Left ventricle myocardium inferior (tissue), 1 donor: ENCODE measurements around the gene PPFIA2. TPM values are rescaled to one million over a fixed set of nuclear protein-coding genes. Genes with fewer than 3 reads are reported as not detected.

Experiments used
- DNase-seq: peaks from one replicate; pipeline ENCODE4 v3.0.0-alpha.2; 2020
- H3K27ac ChIP-seq: fragments of 200-600 bp; replicated peaks from 2 replicates; pipeline ENCODE4 v1.8.0; 2021
- H3K27me3 ChIP-seq: fragments of 200-600 bp; 2 replicates; pipeline ENCODE4 v1.8.0; 2021; ENCODE audit warnings: low read depth
- H3K36me3 ChIP-seq: fragments of 200-600 bp; 2 replicates; pipeline ENCODE4 v1.8.0; 2021
- H3K4me1 ChIP-seq: fragments of 200-600 bp; 2 replicates; pipeline ENCODE4 v1.8.0; 2021
- H3K4me3 ChIP-seq: fragments of 200-600 bp; 2 replicates; pipeline ENCODE4 v1.8.0; 2021; ENCODE audit warnings: mild to moderate bottlenecking, moderate library complexity
- H3K9me3 ChIP-seq: fragments of 200-600 bp; replicated peaks from 2 replicates; pipeline ENCODE4 v1.8.0; 2021
- CTCF ChIP-seq: fragments of 200-600 bp; IDR thresholded peaks from 2 replicates; pipeline ENCODE4 v1.8.0; 2021; ENCODE audit warnings: antibody characterized with exemption, mild to moderate bottlenecking, borderline replicate concordance
- intact Hi-C: fragments of 100-400 bp; cut with micrococcal nuclease; formaldehyde crosslinking; loops from one replicate; pipeline ENCODE4 v1.11.0; 2022
- total RNA-seq: library from RNA; stranded (reverse); fragmentation: NEBNext Ultra II Directional; extraction: Animal tissue kit (Norgen Biotek cat#: 25700); gene quantifications from one replicate; pipeline ENCODE4 v1.2.1, GENCODE V29; 2021
- donor health status: DM: no; HTN: yes; CAD: no; lungs with severe emphysema.

Gene PPFIA2
- total RNA-seq, 1 donor from 2014 or later, result 0.82 TPM

DNA sequence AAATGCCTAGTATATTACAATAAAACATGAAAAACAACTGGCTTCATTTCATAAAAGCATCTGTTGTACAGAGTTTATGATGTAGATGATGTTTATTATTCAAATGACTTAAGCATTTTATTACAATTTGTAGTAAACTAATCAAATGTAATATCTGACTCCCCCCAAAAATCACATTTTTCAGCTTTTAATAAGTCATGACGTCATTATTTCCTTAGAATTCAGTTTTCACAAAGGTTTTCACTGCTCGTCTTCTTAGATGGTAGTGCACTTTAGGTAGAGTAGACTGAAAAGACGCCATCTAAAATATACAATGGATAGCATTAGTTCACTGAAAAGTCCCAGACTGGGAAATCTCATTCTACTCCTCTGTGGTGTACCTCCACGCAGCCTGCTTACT, 499.8 kb downstream of the PPFIA2 start:
- intact Hi-C loops, result no loop called here
- no peak for TF ChIP-seq CTCF
- Histone ChIP-seq H3K9me3 (no peaks in the 10 kb centered on the region), H3K27ac (no peak overlapping the region), H3K36me3 (peaks cover 4% of the 10 kb centered on the region), H3K4me1 (no peaks in the 10 kb centered on the region), H3K4me3 (no peak overlapping the region), H3K27me3 (no peaks in the 10 kb centered on the region)
- DNase-seq, result no peak

DNA sequence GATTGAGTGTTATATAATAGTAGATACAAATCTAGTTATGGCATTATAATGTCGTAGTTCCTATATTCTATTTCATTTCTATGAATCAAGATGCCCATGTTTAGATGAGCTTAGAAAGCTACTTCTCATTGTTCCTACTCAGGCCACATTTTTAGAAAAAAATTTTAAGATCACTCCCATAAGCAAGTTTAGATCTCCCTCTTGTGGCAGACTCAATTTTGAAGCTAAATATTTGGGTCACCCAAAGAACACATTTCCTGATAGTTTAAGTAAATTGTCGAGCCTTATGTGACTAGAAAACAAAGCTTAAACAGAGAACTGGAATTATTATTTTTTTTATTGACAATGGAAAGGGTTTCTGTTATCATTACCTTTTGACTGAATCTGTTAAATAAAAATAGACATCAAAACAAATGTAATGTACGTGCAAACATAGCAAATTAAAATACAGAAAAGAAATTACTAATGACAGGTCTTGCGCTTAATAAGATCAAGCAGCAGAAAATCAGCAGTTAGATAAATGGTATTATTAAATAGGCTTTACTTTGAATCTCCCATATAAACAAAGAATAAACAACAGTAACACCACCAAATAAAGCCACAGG, 501.1 kb downstream of the PPFIA2 start:
- Histone ChIP-seq H3K4me3 (no peak overlapping the region), H3K4me1 (no peaks in the 10 kb centered on the region), H3K9me3 (no peaks in the 10 kb centered on the region), H3K36me3 (peaks cover 4% of the 10 kb centered on the region), H3K27ac (no peak overlapping the region), H3K27me3 (no peaks in the 10 kb centered on the region)
- TF ChIP-seq CTCF, result peak; percentile 54
- intact Hi-C loops, result no loop called here
- DNase-seq, result no peak

DNA sequence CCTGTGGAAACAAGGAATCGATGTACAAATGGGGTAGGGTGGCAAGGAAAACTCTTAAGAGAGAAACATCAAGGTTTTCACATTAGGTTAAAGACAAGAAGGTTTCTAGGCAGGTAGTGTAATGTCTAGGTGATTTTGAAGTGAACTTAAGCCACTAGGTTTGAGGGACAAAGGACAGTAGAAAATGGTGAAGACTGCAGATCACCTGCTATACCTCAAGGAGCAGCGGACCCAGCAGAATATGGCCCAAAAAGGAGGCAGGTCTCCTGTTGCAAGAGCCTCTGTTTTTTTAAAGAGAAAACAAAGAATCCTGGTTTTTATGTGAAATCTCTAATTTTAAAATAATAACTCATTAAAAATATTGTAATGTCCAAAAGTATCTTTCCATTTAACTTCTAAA, 503.2 kb downstream of the PPFIA2 start:
- H3K9me3 ChIP-seq, result no peaks in the 10 kb centered on the region
- DNase-seq, result no peak
- intact Hi-C loops, result no loop called here
- no peak overlapping the region for H3K4me3 ChIP-seq
- H3K36me3 ChIP-seq, result peaks cover 4% of the 10 kb centered on the region
- H3K27me3 ChIP-seq, result no peaks in the 10 kb centered on the region
- TF ChIP-seq CTCF, result no peak
- H3K27ac ChIP-seq, result no peak overlapping the region
- no peaks in the 10 kb centered on the region for H3K4me1 ChIP-seq

DNA sequence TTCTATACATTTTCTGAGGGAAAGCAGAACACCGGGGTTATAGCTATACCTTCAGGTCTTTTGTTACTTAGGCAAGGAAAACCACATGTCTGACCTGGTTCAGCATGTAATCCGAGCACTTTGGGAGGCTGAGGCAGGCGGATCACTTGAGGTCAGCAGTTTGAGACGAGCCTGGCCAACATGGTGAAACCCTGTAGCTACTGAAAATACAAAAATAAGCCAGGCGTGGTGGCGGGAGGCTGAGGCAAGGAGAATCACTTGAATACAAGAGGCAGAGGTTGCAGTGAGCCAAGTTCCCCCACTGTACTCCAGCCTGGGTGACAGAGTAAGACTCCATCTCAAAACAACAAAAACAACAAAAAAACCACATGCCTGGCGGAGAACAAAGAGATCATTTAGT, 503.7 kb downstream of the PPFIA2 start:
- Histone ChIP-seq H3K4me1 (no peaks in the 10 kb centered on the region), H3K9me3 (no peaks in the 10 kb centered on the region), H3K27ac (no peak overlapping the region), H3K36me3 (peaks cover 4% of the 10 kb centered on the region), H3K27me3 (no peaks in the 10 kb centered on the region), H3K4me3 (no peak overlapping the region)
- no peak for TF ChIP-seq CTCF
- no peak for DNase-seq
- intact Hi-C loops, result no loop called here

DNA sequence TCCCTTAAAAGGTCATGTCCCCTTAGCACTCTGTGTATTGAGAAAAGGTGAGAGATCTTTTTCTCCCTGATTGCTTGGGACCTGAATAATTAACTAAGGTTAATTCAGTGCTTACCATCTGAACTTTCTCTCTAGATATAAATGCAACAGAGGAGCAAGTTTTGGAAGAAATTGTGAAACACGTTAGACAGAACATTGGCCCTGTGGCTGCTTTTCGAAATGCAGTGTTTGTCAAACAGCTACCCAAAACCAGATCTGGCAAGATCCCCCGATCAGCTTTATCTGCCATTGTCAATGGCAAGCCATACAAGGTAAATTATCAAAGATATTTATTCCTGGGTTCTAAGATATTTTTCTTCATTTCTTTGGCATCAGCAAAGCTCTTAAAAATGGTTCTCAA, 505.8 kb downstream of the PPFIA2 start:
- intact Hi-C loops, result no loop called here
- no peak for DNase-seq

More for the DNA sequence above, 505.8 kb downstream of the PPFIA2 start:
- no peaks in the 10 kb centered on the region for H3K27me3 ChIP-seq
- H3K9me3 ChIP-seq, result no peaks in the 10 kb centered on the region
- H3K4me1 ChIP-seq, result no peaks in the 10 kb centered on the region
- no peak for TF ChIP-seq CTCF
- no peak overlapping the region for H3K27ac ChIP-seq
- peaks cover 4% of the 10 kb centered on the region for H3K36me3 ChIP-seq
- no peak overlapping the region for H3K4me3 ChIP-seq
